Hindlimb muscle (tissue), 1 donor: ENCODE data around the gene KIF16B. TPM values are rescaled to one million over a fixed set of nuclear protein-coding genes. Genes with fewer than 3 reads are reported as not detected.

Source experiments
- DNase-seq: peaks from one replicate; pipeline ENCODE4 v3.0.0-alpha.2; 2013
- polyA plus RNA-seq: library from polyadenylated mRNA; unstranded; fragments of 120-200 nt; gene quantifications from one replicate; pipeline ENCODE4 v1.2.1, GENCODE V29; 2013; ENCODE audit not compliant: insufficient read length

Gene KIF16B
- polyA plus RNA-seq, 1 donor, result 35.1 TPM

DNA sequence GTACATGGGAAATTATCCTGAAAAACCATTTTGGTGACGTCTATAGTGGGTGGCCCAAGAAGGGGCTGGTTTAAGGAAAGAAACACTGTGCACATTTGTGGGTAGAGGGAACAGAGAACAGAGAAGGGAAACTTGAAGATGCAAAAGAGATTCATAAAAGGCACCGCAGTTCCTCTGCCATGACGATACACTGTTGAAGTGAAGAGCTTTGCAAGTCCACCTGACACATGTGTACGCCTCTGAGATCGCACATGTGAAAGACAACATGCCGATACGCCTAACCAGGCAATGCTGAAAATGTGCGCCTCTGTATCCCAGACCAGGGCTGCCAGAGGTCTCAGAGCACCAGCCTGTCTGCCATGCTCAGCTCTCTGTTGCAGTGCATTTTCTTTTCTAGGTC, 180.9 kb downstream of the KIF16B start:
- no peak for DNase-seq

DNA sequence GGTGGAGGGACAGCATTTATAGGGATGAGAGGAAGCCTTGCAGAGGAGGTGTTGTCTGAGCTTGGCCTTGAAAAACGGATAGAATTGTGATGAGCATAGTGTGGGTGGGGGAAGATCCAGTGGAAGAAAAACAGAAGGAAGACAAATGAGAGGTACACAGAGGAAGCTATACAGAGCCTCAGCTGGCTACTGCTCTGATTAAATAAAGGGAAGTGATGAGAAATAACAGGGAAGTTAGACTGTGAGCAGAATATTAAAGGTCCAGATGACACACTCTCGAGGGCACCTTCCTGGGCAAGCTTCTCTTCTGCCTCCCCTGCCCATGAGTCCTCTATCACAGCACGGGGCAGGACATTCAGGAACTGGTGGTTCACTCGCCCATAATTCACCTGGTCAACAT, 182.3 kb downstream of the KIF16B start:
- no peak for DNase-seq

DNA sequence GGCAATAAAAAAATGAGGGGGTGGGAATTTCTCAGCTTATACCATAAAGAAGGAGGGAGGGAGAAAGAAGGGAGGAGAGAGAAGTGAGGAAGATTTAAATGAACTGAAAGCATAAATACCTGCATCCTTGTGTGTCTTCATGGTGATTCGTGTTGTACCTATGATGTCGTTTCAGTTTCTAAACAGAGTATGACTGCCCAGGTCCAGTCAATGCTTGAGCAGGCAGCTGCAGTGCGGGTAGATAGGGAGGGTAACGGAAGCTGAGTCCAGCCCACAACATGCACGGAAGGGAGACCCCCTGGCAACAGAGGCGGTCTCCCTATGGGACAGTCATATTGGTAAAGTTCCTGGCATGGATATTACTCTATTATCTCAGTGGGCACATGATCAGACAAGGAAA, 184.5 kb downstream of the KIF16B start:
- DNase-seq, result no peak

DNA sequence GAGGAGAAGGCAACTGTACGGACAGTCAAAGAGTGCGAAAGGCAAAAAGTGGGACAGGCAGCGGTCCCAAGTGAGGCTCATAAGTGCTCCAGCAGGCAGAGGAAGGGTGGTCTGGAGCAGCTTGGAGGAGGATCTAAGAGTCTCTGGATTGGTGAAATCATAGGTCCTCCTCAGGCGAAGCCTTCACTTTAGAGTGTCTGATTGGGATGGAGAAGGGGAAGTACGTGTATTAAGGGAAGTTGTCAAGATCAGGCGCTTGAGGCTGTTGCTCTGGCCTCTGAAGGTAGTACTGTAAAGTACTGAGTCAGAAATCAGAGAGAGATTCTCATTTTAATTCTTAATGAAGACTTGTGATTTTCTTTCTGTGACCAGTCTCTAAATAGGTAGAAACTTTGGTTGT, 185.6 kb downstream of the KIF16B start:
- DNase-seq, result no peak

DNA sequence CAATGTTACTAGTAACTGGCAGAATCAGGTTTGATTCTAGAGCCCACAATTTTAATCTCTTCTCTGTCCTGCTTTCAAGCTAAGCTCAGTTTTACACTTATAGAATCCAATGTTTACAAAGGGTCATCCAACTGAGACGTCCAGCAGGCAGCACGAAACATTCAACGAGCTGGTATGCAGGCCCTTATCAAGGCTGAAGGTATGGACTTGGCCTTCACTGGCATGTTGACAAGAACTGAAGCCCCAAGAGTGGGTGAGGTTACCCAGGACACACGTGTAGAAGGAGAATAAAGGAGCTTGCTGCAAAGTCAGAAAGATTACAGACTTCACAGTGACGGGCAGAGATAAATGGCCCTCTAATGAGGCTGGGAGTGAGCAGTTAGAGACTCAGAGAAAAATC, 187.4 kb downstream of the KIF16B start:
- no peak for DNase-seq

DNA sequence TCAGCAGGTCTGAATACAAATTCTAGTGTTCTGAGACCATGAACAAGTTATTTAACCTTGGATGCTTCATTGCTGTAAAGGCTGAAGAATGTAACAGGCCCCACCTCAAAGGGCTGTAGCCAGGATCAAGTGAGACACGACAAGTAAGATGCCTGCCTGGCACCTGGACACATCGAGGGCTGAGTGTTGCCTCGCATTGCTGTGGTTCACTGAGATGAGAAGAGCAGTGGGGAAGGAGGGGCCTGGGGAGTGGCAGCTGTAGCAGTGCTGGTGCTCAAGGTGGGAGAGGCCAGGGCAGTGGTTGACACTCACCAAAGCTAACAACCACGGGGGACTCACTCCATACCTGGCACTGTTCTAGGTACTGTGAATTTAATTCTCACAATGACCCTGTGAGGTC, 187.8 kb downstream of the KIF16B start:
- no peak for DNase-seq

DNA sequence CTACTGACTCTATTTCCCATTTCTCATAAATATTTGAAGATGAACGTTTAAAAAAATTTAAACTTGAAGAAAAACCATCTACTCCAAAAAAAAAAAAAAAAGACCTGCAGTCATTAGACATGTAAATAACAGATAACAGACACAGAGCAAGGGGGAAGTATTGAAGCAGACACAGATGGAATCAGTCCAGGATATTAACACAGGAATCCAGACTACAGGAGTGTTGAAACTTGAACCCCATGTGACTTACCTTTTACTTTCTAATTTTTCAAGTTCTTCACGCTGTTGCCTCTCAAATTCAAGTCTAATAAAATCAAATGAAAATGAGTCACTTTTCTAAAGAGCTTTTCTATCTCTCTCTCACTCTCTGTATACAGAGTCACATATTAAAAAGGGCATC, 191.8 kb downstream of the KIF16B start:
- no peak for DNase-seq

DNA sequence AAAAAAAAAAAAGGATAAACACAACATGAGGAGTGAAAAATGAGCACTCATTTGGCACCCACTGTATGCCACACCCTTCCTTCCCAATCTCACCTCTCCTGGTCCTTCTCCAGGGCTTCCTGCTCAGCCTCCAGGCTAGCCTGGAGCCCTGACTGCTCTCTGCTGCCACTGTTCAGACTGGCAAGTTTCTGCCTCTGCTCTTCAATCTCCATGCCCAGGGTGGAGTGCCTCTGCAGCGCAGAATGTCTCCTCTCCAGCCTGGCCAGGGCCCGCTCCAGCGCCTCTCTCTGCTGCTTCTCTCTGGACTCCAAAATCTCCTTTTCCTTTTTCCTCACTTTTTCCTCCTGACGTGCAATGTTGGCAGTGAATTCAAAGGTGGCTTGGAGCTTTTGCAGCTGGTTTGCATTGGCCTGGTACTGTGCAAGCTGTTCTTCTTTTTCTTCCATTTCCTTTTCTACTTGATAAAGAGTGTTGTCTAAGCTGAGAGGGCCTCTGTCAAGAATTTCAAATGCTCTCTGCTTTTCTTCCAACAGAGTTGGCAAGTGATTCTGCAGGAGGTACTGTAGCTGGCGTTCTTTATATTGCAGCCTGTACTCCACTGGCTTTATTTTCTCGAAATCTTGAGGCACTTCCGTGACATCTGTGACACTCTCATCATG, 194.4 kb downstream of the KIF16B start:
- no peak for DNase-seq

DNA sequence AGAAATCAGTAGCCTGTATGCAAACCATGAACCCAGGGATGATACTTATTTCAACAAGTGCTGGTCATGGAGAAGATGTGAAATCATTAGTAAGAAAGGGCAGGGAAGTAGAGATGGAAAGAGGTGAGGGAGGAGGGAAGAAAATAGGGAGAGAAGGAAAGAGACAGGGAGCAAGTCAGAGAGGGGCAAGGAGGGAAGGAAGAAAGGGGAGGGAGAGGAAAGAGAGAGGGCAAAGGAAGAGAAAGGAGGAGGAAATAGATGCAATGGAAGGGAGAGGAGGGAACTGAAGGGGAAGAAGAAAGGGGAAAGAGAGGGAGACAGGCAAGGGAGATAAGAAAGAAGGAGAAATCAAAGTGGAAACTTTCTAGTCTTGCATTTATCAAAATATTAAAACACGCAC, 195.1 kb downstream of the KIF16B start:
- no peak for DNase-seq

DNA sequence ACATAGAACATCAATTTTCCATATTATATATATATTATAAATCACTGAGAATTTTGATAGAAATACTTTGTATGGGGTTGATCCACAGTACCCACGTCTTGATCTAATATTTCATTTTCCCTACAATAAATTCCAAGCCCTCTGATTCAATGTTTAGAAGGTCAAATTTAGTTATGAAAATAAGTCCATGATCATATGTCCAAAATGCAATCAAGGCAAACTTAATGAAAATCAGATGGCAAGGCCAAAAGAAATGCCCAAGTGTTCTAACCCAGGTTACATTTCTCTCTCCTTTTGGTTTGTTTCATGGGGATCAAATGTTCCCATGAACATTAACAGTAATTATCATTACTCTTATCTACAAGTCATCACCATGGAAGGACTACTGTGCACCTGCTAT, 203.8 kb downstream of the KIF16B start:
- DNase-seq, result no peak

DNA sequence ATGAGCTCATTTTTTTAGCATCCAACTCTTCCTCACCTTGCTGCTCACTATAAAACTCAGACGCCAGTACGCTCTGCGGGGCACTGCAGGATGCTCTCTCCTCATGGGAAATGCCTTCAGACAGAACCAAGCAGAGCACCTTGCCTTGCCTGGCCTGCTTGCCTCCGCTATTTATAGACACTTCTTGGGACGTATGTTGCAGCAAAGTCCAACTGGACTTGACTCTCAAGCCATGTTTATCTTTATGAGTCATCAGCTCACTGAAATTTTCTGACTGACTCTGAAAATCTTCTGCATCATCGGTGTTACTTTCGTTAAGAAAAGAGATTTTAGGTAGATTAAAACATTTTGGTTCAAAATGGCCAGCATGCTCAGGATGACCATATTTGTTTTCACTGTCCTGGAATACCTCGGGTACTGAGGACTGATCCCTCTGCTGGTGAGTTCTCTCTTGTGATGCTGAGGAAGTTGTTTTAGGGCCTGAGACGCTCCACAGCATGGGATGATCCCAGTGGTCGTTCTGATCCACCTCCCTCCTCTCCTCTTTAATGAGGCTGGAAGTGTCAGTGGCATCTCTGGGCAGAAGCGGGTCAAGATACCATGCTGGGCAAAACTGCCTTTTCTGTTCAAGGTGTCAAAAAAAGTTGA, 204.5 kb downstream of the KIF16B start:
- no peak for DNase-seq

DNA sequence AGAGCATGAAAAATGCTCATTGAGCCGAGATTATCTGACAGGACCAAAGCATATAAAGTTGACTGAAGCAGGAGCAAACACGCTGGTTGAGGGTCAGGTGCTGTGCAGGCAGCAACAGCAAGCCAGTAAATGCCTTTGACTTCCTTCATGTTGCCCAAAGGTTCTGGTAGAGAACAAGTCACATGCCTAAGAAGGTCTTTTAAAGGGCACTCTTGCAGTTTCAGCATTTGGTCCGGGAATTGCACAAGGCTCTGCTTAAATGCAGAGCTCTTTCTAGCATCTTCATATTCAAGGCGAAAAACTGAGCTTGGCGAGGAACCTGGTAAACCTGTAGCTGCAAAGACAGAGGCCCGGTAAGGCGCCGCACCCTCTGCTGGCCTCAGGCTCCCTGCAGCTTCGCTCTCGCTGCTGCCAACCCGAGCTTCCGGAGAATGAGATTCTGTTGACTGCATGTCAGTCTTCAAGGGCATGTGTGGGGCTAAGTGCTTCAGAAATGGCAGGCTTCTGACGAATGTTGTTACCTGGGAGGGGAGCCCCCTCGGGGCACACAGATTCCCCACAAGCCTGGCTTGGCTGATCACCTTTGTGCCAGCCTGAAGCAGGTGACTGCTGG, 205.2 kb downstream of the KIF16B start:
- no peak for DNase-seq

DNA sequence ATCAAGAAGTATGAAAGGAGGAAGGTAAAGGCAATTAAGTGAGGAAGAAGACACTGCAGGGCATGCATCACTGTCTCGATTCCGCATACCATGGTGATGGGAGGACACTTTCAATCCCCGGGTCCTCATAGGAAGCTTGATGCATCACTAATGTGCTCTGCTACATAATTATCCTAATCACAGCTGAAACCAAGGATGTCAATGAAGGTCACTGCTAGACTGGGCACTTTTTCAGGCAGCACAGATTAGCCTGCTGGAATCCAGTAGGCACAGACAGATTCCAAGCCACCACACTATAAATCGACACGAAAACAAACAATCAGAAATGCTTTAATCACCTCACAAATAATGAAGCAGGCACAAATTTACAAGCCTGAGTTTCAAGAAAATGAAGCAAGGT, 206.7 kb downstream of the KIF16B start:
- DNase-seq, result no peak

DNA sequence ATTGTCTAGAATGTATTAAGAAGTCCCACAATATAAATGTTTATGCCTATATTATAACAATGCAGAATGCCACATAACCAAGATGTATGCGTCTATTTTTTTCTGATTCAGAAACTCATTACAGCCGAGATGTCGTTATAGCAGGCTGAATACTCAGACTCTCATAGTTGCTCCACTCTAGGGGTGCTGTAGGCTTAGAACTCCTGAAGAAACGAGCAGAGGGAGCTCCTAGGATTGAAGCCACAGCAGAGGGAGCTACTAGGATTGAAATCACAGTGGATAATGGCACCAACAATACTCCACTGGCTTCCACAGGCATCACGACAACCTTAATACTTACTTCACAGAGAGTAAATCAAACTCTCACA, 208.9 kb downstream of the KIF16B start:
- DNase-seq, result no peak

DNA sequence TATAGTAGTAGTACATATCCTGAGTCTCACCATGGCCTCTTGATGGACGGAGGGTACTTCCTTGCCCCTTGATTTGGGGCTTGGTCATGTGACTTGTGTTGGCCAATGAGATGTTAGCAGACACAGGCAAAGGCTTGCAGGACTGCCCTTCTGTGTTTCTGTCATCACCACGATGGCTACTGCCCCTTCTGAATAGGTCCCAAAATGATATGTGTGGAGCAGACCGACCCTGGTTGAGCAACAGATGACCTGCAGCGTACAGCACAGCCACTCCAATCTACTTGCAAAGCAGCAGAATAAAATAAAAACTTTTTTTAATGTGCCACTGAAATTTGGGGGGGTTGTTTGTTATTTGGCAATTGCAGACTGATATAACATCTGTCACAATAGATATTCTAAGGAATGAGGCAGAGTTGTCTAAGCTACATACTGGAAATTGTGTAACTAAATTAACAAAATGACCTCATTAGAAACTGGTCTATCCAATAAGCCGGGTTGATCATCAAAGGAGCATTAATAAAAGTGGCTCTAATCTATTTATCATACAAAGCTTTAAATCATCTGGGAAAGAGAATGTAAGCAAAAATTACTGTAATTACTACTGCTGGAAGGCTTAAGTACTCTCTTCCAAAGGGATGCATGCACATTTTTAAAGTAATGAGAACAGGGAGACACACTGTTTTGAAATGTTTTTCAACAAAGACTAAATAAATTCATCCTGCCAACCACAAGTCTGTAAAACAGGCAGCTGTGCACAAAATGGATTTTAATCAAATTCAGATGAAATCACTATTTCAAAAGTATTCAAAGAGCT, 209.5 kb downstream of the KIF16B start:
- DNase-seq, result no peak

DNA sequence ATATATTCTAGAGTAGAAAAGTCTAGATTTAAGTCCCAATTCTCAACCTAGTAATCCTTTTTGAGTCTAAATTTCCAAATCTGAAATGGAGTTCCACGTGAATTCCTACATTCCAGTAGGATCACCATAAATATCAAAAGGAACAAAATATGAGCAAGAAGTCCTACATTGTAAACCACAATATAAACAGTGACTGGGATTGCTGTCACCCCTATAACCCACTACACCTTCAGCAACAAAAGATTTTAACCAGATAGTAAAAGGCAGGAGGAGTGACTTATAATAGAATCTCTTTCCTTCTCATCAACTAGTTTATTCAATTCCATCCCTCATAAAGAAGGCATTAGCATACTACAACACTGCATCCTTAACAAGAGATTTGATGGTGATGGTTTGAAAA, 210.6 kb downstream of the KIF16B start:
- DNase-seq, result no peak

DNA sequence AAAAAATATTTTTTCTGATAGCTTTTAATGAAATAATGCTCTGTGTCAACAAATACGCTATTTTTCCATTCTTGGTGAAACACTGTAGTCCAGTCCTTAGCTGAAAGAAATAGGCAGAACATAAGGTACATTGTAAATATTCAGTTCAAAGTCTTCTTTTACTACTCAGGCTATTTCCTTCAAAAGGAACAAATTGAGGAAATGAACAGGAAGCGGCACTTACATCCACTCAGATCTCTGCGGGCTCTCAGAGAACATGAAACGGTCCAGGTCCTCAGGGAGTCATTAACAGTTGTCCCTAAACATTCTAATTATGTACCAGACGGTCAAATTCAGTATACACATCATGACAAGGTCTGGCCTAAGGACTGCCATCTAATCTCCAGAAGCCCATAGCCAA, 212.6 kb downstream of the KIF16B start:
- DNase-seq, result no peak

DNA sequence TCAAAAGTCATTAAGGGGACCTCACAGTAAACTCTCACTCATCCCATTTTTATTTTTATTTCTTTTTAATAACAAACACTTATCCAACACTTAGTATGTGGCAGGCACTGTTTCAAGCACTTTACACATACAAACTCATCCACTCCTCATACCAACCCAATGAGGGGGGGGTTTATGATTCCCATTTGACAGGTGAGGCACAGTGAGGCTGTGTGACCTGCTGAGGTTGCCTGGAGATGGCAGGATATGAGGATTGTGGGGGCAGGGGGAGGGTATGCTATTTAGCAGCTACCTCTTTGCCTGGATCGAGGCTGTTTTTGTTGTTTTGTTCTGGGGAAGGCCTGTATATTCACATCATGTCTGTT, 219.8 kb downstream of the KIF16B start:
- DNase-seq, result no peak

DNA sequence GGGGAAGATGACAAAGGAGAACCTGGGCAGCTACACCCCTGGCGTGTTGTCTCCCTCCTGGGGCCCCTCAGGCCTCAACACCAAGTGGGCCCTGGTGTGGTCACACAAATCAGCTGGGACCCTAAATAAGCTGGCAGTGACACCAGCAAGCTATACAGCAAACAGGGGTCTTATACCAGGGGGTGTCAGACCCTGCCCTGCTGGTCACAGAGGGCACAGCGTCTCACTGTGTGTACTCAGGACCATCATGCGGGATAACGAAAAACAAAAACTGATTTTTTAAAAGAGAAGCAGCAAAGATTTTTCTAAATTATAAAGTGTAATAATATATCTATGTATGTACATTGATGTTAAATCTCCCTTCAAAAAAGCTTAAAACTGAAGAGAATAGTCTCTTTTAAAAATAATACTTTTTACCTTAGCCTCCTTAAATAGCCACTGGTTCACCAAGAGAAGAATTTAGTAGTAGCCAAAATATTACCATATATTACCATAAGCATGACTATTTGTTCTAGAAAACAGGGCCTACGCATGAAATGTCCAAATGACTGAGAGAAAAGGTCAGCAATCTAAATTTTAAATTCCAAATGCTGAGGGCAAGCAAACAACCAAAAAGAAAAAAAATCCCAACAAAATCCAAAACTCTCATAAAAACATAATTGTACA, 220.4 kb downstream of the KIF16B start:
- no peak for DNase-seq

DNA sequence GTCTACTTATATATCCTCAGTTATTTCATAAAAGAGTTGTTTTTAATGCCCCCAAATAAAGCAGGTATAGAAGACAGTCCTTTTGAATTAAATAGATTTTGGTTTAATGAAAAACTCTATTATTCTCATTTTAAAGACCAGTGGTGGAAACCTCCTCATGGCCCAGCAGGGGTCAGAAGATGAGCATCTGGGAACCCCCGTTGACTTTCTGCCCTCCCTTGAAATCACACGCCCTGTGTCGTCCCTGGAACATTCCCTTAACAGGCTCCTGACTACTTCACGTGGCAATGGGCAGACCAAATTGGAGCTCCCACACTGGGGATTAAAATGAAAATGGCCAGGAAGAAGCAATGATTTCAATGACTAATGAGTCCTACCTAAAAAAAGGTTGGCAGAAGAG, 220.9 kb downstream of the KIF16B start:
- DNase-seq, result no peak

DNA sequence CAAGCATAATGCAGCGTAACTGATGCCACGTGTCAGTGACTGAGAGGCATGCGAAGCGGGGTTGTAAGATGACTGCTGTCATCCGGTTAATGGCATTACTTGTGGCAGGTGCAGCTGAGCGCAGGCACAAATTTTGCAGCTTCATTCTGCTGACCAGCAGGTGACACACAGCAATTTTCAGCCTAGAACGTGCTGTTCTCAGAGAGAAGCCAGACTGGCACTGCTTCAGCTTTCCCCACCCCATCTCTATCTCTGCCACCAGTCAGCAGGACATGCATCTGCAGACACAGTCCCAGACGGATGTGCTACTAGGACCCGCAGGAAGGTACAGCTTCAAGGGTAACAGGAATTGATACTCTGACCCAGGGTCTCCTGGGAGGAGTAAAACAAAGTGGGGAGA, 221.8 kb downstream of the KIF16B start:
- no peak for DNase-seq

DNA sequence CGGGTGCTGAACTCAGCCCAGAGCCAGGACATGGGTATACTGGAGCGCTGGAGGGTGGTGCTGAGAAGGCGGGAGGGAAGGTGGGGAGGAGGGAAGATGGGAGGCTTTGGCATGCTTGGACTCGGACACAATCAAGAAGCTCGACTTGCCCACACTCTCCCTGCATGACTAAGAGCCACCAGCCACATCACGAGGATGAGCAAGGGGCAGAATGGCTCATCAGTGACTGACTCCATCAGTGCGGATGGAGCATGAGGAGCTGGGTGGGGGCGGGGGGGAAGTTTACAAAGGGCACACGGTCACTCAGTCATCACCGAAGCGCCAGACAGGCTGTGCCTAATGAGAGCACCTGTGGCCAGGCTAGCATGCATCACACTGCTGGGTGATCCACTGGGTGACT, 222.8 kb downstream of the KIF16B start:
- DNase-seq, result no peak
